Fibroblast of the aortic adventitia (primary cell): ENCODE results near the gene HMCN2. TPM values are rescaled to one million over a fixed set of nuclear protein-coding genes. Genes with fewer than 3 reads are reported as not detected.

Source experiments
- DNase-seq: peaks from one replicate; pipeline ENCODE4 v3.0.0-alpha.2; 2010; ENCODE audit warnings: low read depth
- H3K4me3 ChIP-seq: 2 replicates; pipeline ENCODE4 v1.5.1; 2011; ENCODE audit warnings: low read depth, mild to moderate bottlenecking, control low read depth, low read length, moderate library complexity
- total RNA-seq: library from RNA; depleted of rRNA; stranded (reverse); fragments of >200 nt; gene quantifications from 2 replicates; pipeline ENCODE4 v1.2.3, GENCODE V29; 2012; ENCODE audit warnings: low replicate concordance
- TF ChIP-seq, protein P1 (sequence below): IDR thresholded peaks from 2 replicates; pipeline ENCODE4 v1.5.1; 2011; ENCODE audit warnings: mild to moderate bottlenecking, low read length, control low read depth, inconsistent platforms; ENCODE audit not compliant: insufficient read depth

HMCN2 gene
- total RNA-seq, 1 donor = not detected

GRCh38 chr9:130321539-130321938 is 56.0 kb downstream of the HMCN2 start:
- DNase-seq = no peak
- H3K4me3 ChIP-seq = no peak overlapping the region
- TF ChIP-seq, protein P1, sequence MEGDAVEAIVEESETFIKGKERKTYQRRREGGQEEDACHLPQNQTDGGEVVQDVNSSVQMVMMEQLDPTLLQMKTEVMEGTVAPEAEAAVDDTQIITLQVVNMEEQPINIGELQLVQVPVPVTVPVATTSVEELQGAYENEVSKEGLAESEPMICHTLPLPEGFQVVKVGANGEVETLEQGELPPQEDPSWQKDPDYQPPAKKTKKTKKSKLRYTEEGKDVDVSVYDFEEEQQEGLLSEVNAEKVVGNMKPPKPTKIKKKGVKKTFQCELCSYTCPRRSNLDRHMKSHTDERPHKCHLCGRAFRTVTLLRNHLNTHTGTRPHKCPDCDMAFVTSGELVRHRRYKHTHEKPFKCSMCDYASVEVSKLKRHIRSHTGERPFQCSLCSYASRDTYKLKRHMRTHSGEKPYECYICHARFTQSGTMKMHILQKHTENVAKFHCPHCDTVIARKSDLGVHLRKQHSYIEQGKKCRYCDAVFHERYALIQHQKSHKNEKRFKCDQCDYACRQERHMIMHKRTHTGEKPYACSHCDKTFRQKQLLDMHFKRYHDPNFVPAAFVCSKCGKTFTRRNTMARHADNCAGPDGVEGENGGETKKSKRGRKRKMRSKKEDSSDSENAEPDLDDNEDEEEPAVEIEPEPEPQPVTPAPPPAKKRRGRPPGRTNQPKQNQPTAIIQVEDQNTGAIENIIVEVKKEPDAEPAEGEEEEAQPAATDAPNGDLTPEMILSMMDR = no peak

- no peak overlapping the region for H3K4me3 ChIP-seq
- DNase-seq = no peak
- TF ChIP-seq, protein P1 = no peak
Measured at GRCh38 chr9:130323051-130323745, 57.6 kb downstream of the HMCN2 start.

GRCh38 chr9:130325921-130326320 is 60.4 kb downstream of the HMCN2 start:
- TF ChIP-seq, protein P1 = no peak
- no peak overlapping the region for H3K4me3 ChIP-seq
- no peak for DNase-seq

DNA sequence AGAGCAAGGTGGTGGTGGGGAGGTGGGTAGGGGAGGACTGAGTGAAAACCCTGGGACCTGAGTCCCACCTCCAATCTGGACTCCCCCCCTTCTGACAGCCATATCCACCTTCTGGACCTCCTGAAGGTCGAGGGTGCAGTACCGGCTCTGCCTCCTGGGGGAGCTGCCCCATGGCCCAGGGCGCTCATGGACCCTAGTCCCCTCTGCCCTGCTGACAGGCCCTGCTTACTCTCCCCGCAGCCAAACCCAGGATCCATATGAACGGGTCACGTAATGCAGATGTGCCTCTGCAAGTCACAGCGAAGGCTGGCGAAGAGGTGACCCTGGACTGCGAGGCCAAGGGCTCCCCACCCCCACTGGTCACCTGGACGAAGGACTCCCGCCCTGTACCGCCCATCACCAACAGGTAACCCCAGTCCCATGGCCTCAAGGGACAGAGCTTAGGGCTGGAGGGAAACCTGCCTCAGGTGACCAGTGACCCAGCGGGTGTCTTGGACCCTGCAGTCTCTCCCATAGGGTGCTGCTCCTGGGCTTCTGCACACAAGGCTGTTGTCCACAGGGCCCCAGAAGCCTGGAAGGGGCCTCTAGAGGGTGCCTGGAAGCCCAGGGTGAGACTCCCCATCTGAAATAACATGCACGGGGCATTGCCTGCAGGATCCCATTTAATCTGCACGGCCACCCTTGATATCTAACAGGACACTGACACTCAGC is 61.7 kb downstream of the HMCN2 start:
- DNase-seq = no peak
- no peak overlapping the region for H3K4me3 ChIP-seq
- TF ChIP-seq, protein P1 = peak; percentile 30

GRCh38 chr9:130327781-130328348 is 62.3 kb downstream of the HMCN2 start:
- DNase-seq = no peak
- TF ChIP-seq, protein P1 = no peak
- H3K4me3 ChIP-seq = no peak overlapping the region

- TF ChIP-seq, protein P1 = no peak
- peak; percentile 13 for DNase-seq
- H3K4me3 ChIP-seq = no peak overlapping the region
Measured at GRCh38 chr9:130328349-130328801, 62.8 kb downstream of the HMCN2 start.
